DND-41 (cell line): ENCODE results near the gene ATF1.

ENCODE experiments used
- CTCF ChIP-seq: IDR thresholded peaks from 2 replicates; pipeline ENCODE4 v1.5.1; 2012; ENCODE audit warnings: borderline replicate concordance, low read length, moderate library complexity, mild to moderate bottlenecking; ENCODE audit not compliant: poor library complexity, severe bottlenecking; ENCODE audit errors: extremely low read depth
- EZH2 ChIP-seq: IDR thresholded peaks from 3 replicates; pipeline ENCODE4 v1.6.1; 2012; ENCODE audit warnings: borderline replicate concordance, low read depth, mild to moderate bottlenecking, moderate library complexity, low read length, inconsistent platforms; ENCODE audit not compliant: severe bottlenecking

GRCh38 chr12:50727466-50727865 lies 36.4 kb upstream of the ATF1 start:
- TF ChIP-seq CTCF (no peak), EZH2 (no peak)
